Measurements from ENCODE around the gene TPRKB. TPM values are rescaled to one million over a fixed set of nuclear protein-coding genes. Genes with fewer than 3 reads are reported as not detected.
A peak's percentile ranks its signal among the peaks of the same experiment; 100 is the strongest.

The TPRKB gene
- total and polyA plus RNA-seq, 9 of the 15 experiments (the other 6 are each of a cell fraction or from before 2014, with no cell fraction given): 55.6 to 250 (median 112) TPM

DNA sequence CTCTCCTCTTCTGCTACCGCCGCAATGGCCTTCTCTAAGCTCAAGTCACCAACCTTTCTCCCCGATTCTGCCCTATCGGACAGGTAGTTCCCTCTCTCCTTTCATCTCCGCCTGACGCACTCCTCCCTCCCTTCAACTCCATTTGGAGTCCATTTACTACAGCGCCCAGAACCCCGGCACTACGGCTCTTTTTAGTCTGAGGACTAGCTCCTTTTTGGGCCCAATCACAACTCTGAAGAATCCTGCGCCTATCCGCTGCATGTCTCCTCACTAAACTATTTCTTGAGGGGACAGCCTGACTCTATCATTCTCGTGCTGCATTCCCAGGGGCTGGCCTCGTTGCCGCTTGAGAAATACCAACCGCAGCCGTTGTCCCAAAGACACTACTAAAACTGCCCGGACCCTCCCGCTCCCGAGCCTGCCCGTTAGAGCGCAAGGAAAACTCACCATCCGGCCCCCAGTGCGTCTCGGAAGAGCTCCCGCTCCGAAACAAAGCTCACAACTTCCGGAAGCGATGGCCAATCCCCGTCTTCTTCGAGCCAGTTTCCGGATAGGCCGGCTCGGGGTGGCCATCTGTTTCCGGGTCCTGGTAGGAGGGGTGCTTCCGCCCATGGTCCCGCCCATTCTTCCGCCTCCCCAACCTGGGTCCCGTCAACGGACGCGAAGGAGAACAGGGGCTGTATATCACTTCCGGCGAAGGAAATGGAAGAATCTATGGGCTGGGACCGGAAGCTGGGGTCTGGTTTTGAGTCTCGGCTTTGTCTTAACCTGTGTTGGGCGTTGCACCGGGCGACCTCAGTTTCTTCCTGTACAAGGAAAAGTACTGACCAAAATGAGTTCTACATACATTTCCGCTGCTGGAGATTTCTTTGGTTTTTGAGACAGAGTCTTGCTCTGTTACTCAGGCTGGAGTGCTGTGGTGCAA lies at the start of gene TPRKB (continued):
- TF ChIP-seq, protein P1, sequence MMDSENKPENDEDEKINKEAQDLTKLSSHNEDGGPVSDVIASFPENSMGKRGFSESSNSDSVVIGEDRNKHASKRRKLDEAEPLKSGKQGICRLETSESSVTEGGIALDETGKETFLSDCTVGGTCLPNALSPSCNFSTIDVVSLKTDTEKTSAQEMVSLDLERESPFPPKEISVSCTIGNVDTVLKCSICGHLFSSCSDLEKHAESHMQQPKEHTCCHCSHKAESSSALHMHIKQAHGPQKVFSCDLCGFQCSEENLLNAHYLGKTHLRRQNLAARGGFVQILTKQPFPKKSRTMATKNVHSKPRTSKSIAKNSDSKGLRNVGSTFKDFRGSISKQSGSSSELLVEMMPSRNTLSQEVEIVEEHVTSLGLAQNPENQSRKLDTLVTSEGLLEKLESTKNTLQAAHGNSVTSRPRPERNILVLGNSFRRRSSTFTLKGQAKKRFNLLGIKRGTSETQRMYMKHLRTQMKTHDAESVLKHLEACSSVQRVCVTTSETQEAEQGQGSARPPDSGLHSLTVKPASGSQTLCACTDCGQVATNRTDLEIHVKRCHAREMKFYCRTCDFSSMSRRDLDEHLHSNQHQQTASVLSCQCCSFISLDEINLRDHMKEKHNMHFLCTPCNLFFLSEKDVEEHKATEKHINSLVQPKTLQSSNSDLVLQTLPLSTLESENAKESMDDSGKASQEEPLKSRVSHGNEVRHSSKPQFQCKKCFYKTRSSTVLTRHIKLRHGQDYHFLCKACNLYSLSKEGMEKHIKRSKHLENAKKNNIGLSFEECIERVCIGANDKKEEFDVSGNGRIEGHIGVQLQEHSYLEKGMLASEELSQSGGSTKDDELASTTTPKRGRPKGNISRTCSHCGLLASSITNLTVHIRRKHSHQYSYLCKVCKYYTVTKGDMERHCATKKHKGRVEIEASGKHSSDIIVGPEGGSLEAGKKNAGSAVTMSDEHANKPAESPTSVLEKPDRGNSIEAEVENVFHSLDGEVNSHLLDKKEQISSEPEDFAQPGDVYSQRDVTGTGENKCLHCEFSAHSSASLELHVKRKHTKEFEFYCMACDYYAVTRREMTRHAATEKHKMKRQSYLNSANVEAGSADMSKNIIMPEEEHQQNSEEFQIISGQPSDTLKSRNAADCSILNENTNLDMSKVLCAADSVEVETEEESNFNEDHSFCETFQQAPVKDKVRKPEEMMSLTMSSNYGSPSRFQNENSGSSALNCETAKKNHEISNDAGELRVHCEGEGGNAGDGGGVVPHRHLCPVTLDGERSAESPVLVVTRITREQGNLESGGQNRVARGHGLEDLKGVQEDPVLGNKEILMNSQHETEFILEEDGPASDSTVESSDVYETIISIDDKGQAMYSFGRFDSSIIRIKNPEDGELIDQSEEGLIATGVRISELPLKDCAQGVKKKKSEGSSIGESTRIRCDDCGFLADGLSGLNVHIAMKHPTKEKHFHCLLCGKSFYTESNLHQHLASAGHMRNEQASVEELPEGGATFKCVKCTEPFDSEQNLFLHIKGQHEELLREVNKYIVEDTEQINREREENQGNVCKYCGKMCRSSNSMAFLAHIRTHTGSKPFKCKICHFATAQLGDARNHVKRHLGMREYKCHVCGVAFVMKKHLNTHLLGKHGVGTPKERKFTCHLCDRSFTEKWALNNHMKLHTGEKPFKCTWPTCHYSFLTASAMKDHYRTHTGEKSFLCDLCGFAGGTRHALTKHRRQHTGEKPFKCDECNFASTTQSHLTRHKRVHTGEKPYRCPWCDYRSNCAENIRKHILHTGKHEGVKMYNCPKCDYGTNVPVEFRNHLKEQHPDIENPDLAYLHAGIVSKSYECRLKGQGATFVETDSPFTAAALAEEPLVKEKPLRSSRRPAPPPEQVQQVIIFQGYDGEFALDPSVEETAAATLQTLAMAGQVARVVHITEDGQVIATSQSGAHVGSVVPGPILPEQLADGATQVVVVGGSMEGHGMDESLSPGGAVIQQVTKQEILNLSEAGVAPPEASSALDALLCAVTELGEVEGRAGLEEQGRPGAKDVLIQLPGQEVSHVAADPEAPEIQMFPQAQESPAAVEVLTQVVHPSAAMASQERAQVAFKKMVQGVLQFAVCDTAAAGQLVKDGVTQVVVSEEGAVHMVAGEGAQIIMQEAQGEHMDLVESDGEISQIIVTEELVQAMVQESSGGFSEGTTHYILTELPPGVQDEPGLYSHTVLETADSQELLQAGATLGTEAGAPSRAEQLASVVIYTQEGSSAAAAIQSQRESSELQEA (IDR thresholded peaks at IDR 0.05; ENCODE audit: low read depth): no peak
- TF ChIP-seq, protein P2, sequence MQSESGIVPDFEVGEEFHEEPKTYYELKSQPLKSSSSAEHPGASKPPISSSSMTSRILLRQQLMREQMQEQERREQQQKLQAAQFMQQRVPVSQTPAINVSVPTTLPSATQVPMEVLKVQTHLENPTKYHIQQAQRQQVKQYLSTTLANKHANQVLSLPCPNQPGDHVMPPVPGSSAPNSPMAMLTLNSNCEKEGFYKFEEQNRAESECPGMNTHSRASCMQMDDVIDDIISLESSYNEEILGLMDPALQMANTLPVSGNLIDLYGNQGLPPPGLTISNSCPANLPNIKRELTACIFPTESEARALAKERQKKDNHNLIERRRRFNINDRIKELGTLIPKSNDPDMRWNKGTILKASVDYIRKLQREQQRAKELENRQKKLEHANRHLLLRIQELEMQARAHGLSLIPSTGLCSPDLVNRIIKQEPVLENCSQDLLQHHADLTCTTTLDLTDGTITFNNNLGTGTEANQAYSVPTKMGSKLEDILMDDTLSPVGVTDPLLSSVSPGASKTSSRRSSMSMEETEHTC (IDR thresholded peaks at IDR 0.05): no peak
- TF ChIP-seq EWSR1 (IDR thresholded peaks at IDR 0.05; ENCODE audit: borderline replicate concordance, low read depth, partially characterized antibody): no peak
- TF ChIP-seq RAD51 (IDR thresholded peaks at IDR 0.05; ENCODE audit: borderline replicate concordance, low read depth): no peak
- TF ChIP-seq SLC30A9 (CRISPR knock-in tag; IDR thresholded peaks at IDR 0.05): no peak
- no peak for TF ChIP-seq ZNF398 (CRISPR knock-in tag; IDR thresholded peaks at IDR 0.05)
- TF ChIP-seq CXXC5 (CRISPR knock-in tag; IDR thresholded peaks at IDR 0.05): peak; percentile 79
- no peak for TF ChIP-seq ARHGAP35 (IDR thresholded peaks at IDR 0.05; ENCODE audit: partially characterized antibody)
- TF ChIP-seq HOXB6 (CRISPR knock-in tag; IDR thresholded peaks at IDR 0.05; ENCODE audit: borderline replicate concordance): no peak
- TF ChIP-seq RBM17 (IDR thresholded peaks at IDR 0.05; ENCODE audit: borderline replicate concordance, low read depth, low read length): no peak
- TF ChIP-seq, protein P3, sequence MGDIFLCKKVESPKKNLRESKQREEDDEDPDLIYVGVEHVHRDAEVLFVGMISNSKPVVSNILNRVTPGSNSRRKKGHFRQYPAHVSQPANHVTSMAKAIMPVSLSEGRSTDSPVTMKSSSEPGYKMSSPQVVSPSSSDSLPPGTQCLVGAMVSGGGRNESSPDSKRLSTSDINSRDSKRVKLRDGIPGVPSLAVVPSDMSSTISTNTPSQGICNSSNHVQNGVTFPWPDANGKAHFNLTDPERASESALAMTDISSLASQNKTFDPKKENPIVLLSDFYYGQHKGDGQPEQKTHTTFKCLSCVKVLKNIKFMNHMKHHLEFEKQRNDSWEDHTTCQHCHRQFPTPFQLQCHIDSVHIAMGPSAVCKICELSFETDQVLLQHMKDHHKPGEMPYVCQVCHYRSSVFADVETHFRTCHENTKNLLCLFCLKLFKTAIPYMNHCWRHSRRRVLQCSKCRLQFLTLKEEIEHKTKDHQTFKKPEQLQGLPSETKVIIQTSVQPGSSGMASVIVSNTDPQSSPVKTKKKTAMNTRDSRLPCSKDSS (IDR thresholded peaks at IDR 0.05; ENCODE audit: low read depth, partially characterized antibody): no peak
- no peak for TF ChIP-seq ZNF707 (CRISPR knock-in tag; conservative IDR thresholded peaks at IDR 0.05)
- no peak for TF ChIP-seq HMGN3 (IDR thresholded peaks at IDR 0.05; ENCODE audit: borderline replicate concordance, extremely low read depth, insufficient read length, low read depth, low read length)

All from K562 (cell line).